Prostate gland (tissue), 2 donors: ENCODE results near the gene OR52M1.
"Not testable (repeated sequence)": the region's sequence is repeated elsewhere in the genome, so short reads cannot be mapped to it uniquely, and the experiment has no call there.

Source experiments
- POLR2A ChIP-seq: fragments of 450-650 bp; IDR thresholded peaks from one replicate; pipeline ENCODE4 v1.6.1; 2016; ENCODE audit warnings: antibody characterized with exemption, mild to moderate bottlenecking
- POLR2AphosphoS5 ChIP-seq: sonication (generic); formaldehyde crosslinking; IDR thresholded peaks from one replicate; pipeline ENCODE4 v1.6.1; 2017; ENCODE audit warnings: antibody characterized with exemption
- TF ChIP-seq, protein P1 (sequence below), 4 experiments: fragments of 200-600 bp in 2 of 4; fragments of 450-650 bp in 2 of 4; sonication (generic) in 2 of 4; IDR thresholded peaks; 1 replicate in 3 of 4; 2 replicates in 1 of 4; pipeline ENCODE4 v1.5.1; 2016 to 2019; ENCODE audit warnings: antibody characterized with exemption in 4 of 4, mild to moderate bottlenecking in 2 of 4, moderate library complexity in 2 of 4

DNA sequence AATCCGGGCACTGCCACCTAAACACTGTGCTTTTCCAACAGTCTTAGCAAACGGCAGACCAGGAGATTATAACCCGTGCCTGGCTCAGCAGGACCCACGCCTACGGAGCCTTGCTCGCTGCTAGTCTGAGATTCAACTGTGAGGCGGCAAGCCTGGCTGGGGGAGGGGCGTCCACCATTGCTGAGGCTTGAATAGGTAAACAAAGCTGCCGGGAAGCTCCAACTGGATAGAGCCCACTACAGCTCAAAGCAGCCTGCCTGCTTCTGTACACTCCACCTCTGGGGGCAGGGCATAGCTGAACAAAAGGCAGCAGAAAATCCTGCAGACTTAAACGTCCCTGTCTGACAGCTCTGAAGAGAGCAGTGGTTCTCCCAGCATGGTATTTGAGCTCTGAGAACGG is 13.3 kb upstream of the OR52M1 start:
- not testable (repeated sequence) for TF ChIP-seq POLR2AphosphoS5, POLR2A
- TF ChIP-seq, protein P1, sequence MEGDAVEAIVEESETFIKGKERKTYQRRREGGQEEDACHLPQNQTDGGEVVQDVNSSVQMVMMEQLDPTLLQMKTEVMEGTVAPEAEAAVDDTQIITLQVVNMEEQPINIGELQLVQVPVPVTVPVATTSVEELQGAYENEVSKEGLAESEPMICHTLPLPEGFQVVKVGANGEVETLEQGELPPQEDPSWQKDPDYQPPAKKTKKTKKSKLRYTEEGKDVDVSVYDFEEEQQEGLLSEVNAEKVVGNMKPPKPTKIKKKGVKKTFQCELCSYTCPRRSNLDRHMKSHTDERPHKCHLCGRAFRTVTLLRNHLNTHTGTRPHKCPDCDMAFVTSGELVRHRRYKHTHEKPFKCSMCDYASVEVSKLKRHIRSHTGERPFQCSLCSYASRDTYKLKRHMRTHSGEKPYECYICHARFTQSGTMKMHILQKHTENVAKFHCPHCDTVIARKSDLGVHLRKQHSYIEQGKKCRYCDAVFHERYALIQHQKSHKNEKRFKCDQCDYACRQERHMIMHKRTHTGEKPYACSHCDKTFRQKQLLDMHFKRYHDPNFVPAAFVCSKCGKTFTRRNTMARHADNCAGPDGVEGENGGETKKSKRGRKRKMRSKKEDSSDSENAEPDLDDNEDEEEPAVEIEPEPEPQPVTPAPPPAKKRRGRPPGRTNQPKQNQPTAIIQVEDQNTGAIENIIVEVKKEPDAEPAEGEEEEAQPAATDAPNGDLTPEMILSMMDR (IDR thresholded peaks at IDR 0.05) = not testable (repeated sequence)
